K562 (cell line): ENCODE data around the gene EEA1. TPM values are rescaled to one million over a fixed set of nuclear protein-coding genes. Genes with fewer than 3 reads are reported as not detected.

Experiments
- ATAC-seq: fragments of 200-7000 bp; cut with Tn5 transposase; 3 replicates; pipeline ENCODE4 v1.9.1; 2020; ENCODE audit warnings: moderate library complexity
- BruUV-seq: library from RNA; stranded (reverse); fragments of 400-500 nt; replicated peaks from 2 replicates; lab custom pipeline; 2021; lab: Mats Ljungman, UMichigan
- CTCF ChIA-PET: fragments of 300-600 bp; formaldehyde crosslinking; extraction: SDS; loops from one replicate; lab custom pipeline; 2021; ENCODE audit warnings: low intra/inter-chr PET ratio; lab: Yijun Ruan, JAX
- POLR2A ChIA-PET: fragments of 300-600, 350-650 bp; sonication (Branson Sonifier 250); formaldehyde crosslinking; extraction: SDS; loops from one replicate; lab custom pipeline; 2021; ENCODE audit warnings: antibody characterized with exemption, inconsistent platforms; lab: Yijun Ruan, JAX
- DNase-seq, 4 experiments: peaks; one replicate each; pipeline versions ENCODE4 v3.0.0 to v3.0.0-alpha.2; 2011 to 2018; ENCODE audit warnings: low spot score in 3 of 4, mixed read lengths in 3 of 4; ENCODE audit errors: extremely low read depth in 1 of 4
- FAIRE-seq: peaks from 2 replicates; lab custom pipeline; 2011; peaks lifted over from hg19 to GRCh38; lab: Jason Lieb, UNC
- H2AFZ ChIP-seq: 2 replicates; pipeline ENCODE4 v1.6.0; 2011; ENCODE audit warnings: low read depth, low read length, control low read depth, inconsistent platforms
- H3K27ac ChIP-seq: fragments of 200-600 bp; 3 replicates; pipeline ENCODE4 v1.8.0; 2011; ENCODE audit warnings: low read depth, mild to moderate bottlenecking, control low read depth, inconsistent platforms, low read length, moderate library complexity, mixed read lengths; ENCODE audit errors: extremely low read depth
- H3K27me3 ChIP-seq, 2 experiments: fragments of 300-600 bp in 1 of 2; 2 replicates in 1 of 2; 3 replicates in 1 of 2; pipeline versions ENCODE4 v1.6.0 to v1.8.0; 2011; ENCODE audit warnings: inconsistent platforms in 2 of 2, low read length in 2 of 2, mild to moderate bottlenecking in 1 of 2, mixed read lengths in 1 of 2, moderate library complexity in 1 of 2; ENCODE audit not compliant: control insufficient read depth in 2 of 2, insufficient read depth in 2 of 2
- H3K36me3 ChIP-seq: fragments of 300-600 bp; 3 replicates; pipeline ENCODE4 v1.8.0; 2011; ENCODE audit warnings: mild to moderate bottlenecking, low read length, inconsistent platforms; ENCODE audit not compliant: control insufficient read depth, insufficient read depth
- H3K4me1 ChIP-seq, 2 experiments: fragments of 200-600 bp in 1 of 2; replicated peaks in 1 of 2; 2 replicates in 1 of 2; 3 replicates in 1 of 2; pipeline versions ENCODE4 v1.5.1 to v1.8.0; 2011; ENCODE audit warnings: inconsistent platforms in 2 of 2, low read length in 2 of 2, mild to moderate bottlenecking in 1 of 2, mixed read lengths in 1 of 2, moderate library complexity in 1 of 2; ENCODE audit not compliant: control insufficient read depth in 2 of 2, insufficient read depth in 2 of 2
- H3K4me2 ChIP-seq: 2 replicates; pipeline ENCODE4 v1.6.1; 2011; ENCODE audit warnings: low read length, control low read depth, inconsistent platforms, mixed read lengths; ENCODE audit not compliant: insufficient read depth
- H3K4me3 ChIP-seq: fragments of 200-600 bp; sonication (generic), shearing (Covaris generic); 2 replicates; pipeline ENCODE4 v1.5.1; 2016; ENCODE audit warnings: control low read depth, inconsistent platforms
- H3K79me2 ChIP-seq: fragments of 200-600 bp; 3 replicates; pipeline ENCODE4 v1.8.0; 2011; ENCODE audit warnings: low read length, inconsistent platforms; ENCODE audit not compliant: control insufficient read depth, insufficient read depth
- H3K9ac ChIP-seq, 2 experiments: 2 replicates each; pipeline versions ENCODE4 v1.6.0 to v1.6.1; 2011; ENCODE audit warnings: low read depth in 2 of 2, low read length in 2 of 2, control low read depth in 1 of 2, inconsistent platforms in 1 of 2, mild to moderate bottlenecking in 1 of 2, mixed read lengths in 1 of 2; ENCODE audit not compliant: insufficient read depth in 1 of 2
- H3K9me1 ChIP-seq: one replicate; pipeline ENCODE4 v1.6.0; 2011; ENCODE audit warnings: inconsistent platforms, mild to moderate bottlenecking, low read length, moderate library complexity; ENCODE audit not compliant: control insufficient read depth, insufficient read depth
- H3K9me3 ChIP-seq: replicated peaks from 2 replicates; pipeline ENCODE4 v1.5.1; 2011; ENCODE audit warnings: low read depth, low read length, inconsistent platforms; ENCODE audit not compliant: control insufficient read depth, insufficient read depth
- H4K20me1 ChIP-seq: replicated peaks from 2 replicates; pipeline ENCODE4 v1.6.1; 2011; ENCODE audit warnings: low read length, inconsistent platforms, mixed read lengths; ENCODE audit not compliant: control insufficient read depth, insufficient read depth
- CTCF ChIP-seq, 3 experiments: IDR thresholded peaks in 2 of 3; conservative IDR thresholded peaks in 1 of 3; 2 replicates each; pipeline ENCODE4 v1.5.1; 2011 to 2012; ENCODE audit warnings: low read length in 3 of 3, mild to moderate bottlenecking in 3 of 3, control low read depth in 2 of 3, improper control_type of control experiment in 1 of 3, inconsistent platforms in 1 of 3, low read depth in 1 of 3, mixed read lengths in 1 of 3, moderate library complexity in 1 of 3; ENCODE audit not compliant: insufficient read depth in 2 of 3
- DDX20 ChIP-seq: fragments of 450-650 bp; IDR thresholded peaks from 2 replicates; pipeline ENCODE4 v1.6.1; 2016; ENCODE audit warnings: missing genetic modification characterization, low read depth, mild to moderate bottlenecking, missing compliant biosample characterization, moderate library complexity
- ETV1 ChIP-seq: fragments of 450-650 bp; conservative IDR thresholded peaks from 2 replicates; pipeline ENCODE4 v1.6.1; 2016; ENCODE audit warnings: missing genetic modification characterization, control low read depth, low read depth, missing compliant biosample characterization
- HMBOX1 ChIP-seq: sonication (generic); IDR thresholded peaks from 2 replicates; pipeline ENCODE4 v1.6.1; 2016
- HOXB6 ChIP-seq: fragments of 250-450 bp; sonication (Bioruptor Pico); IDR thresholded peaks from 2 replicates; pipeline ENCODE4 v1.5.1; 2022; ENCODE audit warnings: mild to moderate bottlenecking, borderline replicate concordance
- SIX5 ChIP-seq, 2 experiments: IDR thresholded peaks; 2 replicates each; pipeline ENCODE4 v1.6.1; 2011; ENCODE audit warnings: low read length in 2 of 2, borderline replicate concordance in 1 of 2, low read depth in 1 of 2, mild to moderate bottlenecking in 1 of 2, moderate library complexity in 1 of 2; ENCODE audit not compliant: insufficient read depth in 1 of 2
- SMAD2 ChIP-seq: fragments of 150-350 bp; IDR thresholded peaks from 2 replicates; pipeline ENCODE4 v1.6.1; 2014; ENCODE audit warnings: low read depth, mild to moderate bottlenecking, low read length
- SOX6 ChIP-seq: fragments of 450-650 bp; IDR thresholded peaks from 2 replicates; pipeline ENCODE4 v1.6.1; 2014; ENCODE audit warnings: mild to moderate bottlenecking
- SREBF1 ChIP-seq: fragments of 150-350 bp; IDR thresholded peaks from 2 replicates; pipeline ENCODE4 v1.6.1; 2014; ENCODE audit warnings: antibody characterized with exemption, low read depth, low read length, borderline replicate concordance
- WHSC1 ChIP-seq: IDR thresholded peaks from one replicate; pipeline ENCODE4 v1.6.1; 2012; ENCODE audit warnings: low read length, control low read depth, inconsistent platforms
- ZFX ChIP-seq: sonication (generic); formaldehyde crosslinking; IDR thresholded peaks from 2 replicates; pipeline ENCODE4 v1.8.0; 2022; ENCODE audit warnings: mild to moderate bottlenecking, missing genetic modification reagents, moderate library complexity
- ZNF282 ChIP-seq: sonication (generic); formaldehyde crosslinking; IDR thresholded peaks from 2 replicates; pipeline ENCODE4 v1.8.1; 2023; ENCODE audit warnings: missing genetic modification reagents
- ZNF408 ChIP-seq: fragments of 250-450 bp; sonication (Bioruptor Pico); IDR thresholded peaks from 2 replicates; pipeline ENCODE4 v1.4.0; 2020; ENCODE audit warnings: low read depth, mild to moderate bottlenecking, moderate library complexity
- ZNF57 ChIP-seq: fragments of 450-650 bp; formaldehyde crosslinking; IDR thresholded peaks from 2 replicates; pipeline ENCODE4 v1.4.0; 2020; ENCODE audit warnings: mild to moderate bottlenecking, moderate library complexity
- ZNF584 ChIP-seq: fragments of 200-800 bp; sonication (Bioruptor generic); IDR thresholded peaks from 2 replicates; pipeline ENCODE4 v1.6.1; 2016; ENCODE audit warnings: low read depth, mild to moderate bottlenecking, missing genetic modification characterization, missing compliant biosample characterization
- ZZZ3 ChIP-seq: fragments of 450-650 bp; IDR thresholded peaks from 2 replicates; pipeline ENCODE4 v1.6.1; 2016; ENCODE audit warnings: antibody characterized with exemption, mild to moderate bottlenecking, moderate library complexity
- WGBS: fragments of 100-300 bp; shearing (Covaris generic); methylation state at CpG from one replicate; pipeline ENCODE4 v1.1.6; 2016; ENCODE audit warnings: low coverage, mixed read lengths; ENCODE audit not compliant: insufficient coverage; ENCODE audit errors: missing lambda C conversion rate; 5-methylcytosine and 5-hydroxymethylcytosine counted together
- in situ Hi-C: fragments of 300-500 bp; cut with MboI; formaldehyde crosslinking; loops from 4 replicates; pipeline ENCODE4 v1.15.0; 2018; ENCODE audit warnings: inconsistent platforms, mixed read lengths
- intact Hi-C: fragments of 100-400 bp; cut with micrococcal nuclease; formaldehyde crosslinking; loops from 2 replicates; pipeline ENCODE4 v1.14.2; 2022
- polyA plus RNA-seq, 8 experiments: library from polyadenylated mRNA; depleted of rRNA in 4 of 8; stranded (reverse) in 5 of 8; unstranded in 3 of 8; fragments of >200 nt; fragmentation: Nextera tagmentation in 2 of 8; fragmentation: Illumina TruSeq in 1 of 8; extraction: Ambion mirVana in 2 of 8; extraction: Trizol in 1 of 8; gene quantifications; 2 replicates each; pipeline versions ENCODE4 v1.2.1 to v1.2.3, GENCODE V29; 2011 to 2014; ENCODE audit warnings: inconsistent platforms in 1 of 8, missing spikeins in 1 of 8
- total RNA-seq, 7 experiments: library from RNA; depleted of rRNA in 6 of 7; stranded (reverse); fragments of >200 nt in 6 of 7; fragmentation: Illumina TruSeq in 2 of 7; extraction: Trizol in 2 of 7; gene quantifications; 2 replicates each; pipeline versions ENCODE4 v1.2.1 to v1.2.3, GENCODE V29; 2011 to 2021; ENCODE audit warnings: low replicate concordance in 1 of 7
- TF ChIP-seq, protein P1 (sequence below): fragments of 250-450 bp; sonication (Bioruptor Pico); IDR thresholded peaks from 2 replicates; pipeline ENCODE4 v1.5.0; 2021

EEA1 gene
- total and polyA plus RNA-seq, 9 of the 15 experiments (the other 6 are each of a cell fraction or from before 2014, with no cell fraction given) = 3.5 to 17.1 (median 7.5) TPM

DNA sequence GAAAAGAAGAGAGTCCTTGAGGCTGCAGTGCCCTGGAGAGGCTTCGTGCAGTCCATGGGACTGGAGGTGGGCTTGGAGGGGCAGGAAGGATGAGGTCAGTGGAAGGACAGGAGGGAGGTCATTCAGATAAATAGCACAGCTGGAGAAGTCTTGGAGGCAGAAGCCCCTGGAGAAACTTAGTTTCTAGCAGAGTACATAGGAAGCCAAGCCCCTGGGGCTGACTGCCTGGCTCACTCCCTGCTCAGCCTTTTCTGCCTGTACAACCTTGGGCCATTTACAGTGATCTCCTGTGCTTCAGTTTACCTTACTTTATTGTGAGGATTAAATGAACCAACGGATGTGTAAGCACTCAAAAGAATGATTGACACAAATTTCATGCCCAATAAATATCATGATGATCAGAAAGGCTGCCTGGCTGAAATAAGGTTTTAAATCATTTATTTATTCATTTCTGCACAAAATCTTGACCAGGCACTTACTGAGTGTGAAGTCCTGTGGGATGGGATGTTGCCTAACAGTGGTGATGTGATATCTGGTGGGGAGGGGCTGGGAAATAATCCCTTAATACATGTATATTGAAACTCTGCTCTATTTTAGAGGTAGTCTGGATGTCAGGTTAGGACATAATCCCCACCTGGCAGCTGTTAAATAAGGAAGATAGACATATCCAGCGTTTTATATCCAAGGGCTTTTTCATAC is 172.0 kb downstream of the EEA1 start:
- ChIA-PET POLR2A (interaction anchor here (1.3 kb wide), 1 partner anchor 11 kb away, joined by 4 read pairs; no protein-coding TSS in a partner anchor), CTCF (no interaction called here)
- no peaks in the 10 kb centered on the region for H3K79me2 ChIP-seq
- ATAC-seq (no peak), FAIRE-seq (no peak), DNase-seq (no peak)
- no peak overlapping the region for H3K4me3 ChIP-seq
- no peaks in the 10 kb centered on the region; a peak in 1 of 5 replicates for H3K4me1 ChIP-seq
- WGBS = 0% methylated on average over 3 of the region's 3 CpGs
- no peaks in the 10 kb centered on the region for H4K20me1 ChIP-seq
- no peak overlapping the region for H3K27ac ChIP-seq
- in situ Hi-C loops (no loop called here), intact Hi-C loops (no loop called here)
- H2AFZ ChIP-seq = no peak overlapping the region
- BruUV-seq = no TSS peak
- H3K9me3 ChIP-seq = no peaks in the 10 kb centered on the region
- H3K27me3 ChIP-seq = peaks cover 11 to 13% of the 10 kb centered on the region in 2 experiments; a peak in 3 of 5 replicates
- H3K4me2 ChIP-seq = no peak overlapping the region
- H3K9ac ChIP-seq = no peak overlapping the region
- H3K9me1 ChIP-seq = no peaks in the 10 kb centered on the region
- H3K36me3 ChIP-seq = no peaks in the 10 kb centered on the region
- TF ChIP-seq CTCF (IDR thresholded peaks at IDR 0.05 in 2 of 3, conservative IDR thresholded peaks at IDR 0.05 in 1 of 3; ENCODE audit: insufficient read depth in 2 of 3, low read depth in 1 of 3, low read length in 3 of 3) (no peak), ETV1 (tag) (no peak), ZNF408 (CRISPR knock-in tag) (no peak), DDX20 (tag) (no peak), SOX6 (no peak), WHSC1 (no peak), SIX5 (IDR thresholded peaks at IDR 0.05; ENCODE audit: borderline replicate concordance in 1 of 2, insufficient read depth in 1 of 2, low read depth in 1 of 2, low read length in 2 of 2) (no peak), SMAD2 (no peak), ZNF57 (CRISPR knock-in tag) (no peak), SREBF1 (no peak), ZNF584 (CRISPR knock-in tag) (no peak), ZZZ3 (no peak), ZNF282 (CRISPR knock-in tag) (no peak), ZFX (no peak), HOXB6 (CRISPR knock-in tag) (no peak), HMBOX1 (no peak)
- TF ChIP-seq, protein P1, sequence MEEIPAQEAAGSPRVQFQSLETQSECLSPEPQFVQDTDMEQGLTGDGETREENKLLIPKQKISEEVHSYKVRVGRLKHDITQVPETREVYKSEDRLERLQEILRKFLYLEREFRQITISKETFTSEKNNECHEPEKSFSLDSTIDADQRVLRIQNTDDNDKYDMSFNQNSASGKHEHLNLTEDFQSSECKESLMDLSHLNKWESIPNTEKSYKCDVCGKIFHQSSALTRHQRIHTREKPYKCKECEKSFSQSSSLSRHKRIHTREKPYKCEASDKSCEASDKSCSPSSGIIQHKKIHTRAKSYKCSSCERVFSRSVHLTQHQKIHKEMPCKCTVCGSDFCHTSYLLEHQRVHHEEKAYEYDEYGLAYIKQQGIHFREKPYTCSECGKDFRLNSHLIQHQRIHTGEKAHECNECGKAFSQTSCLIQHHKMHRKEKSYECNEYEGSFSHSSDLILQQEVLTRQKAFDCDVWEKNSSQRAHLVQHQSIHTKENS (CRISPR knock-in tag) = no peak
